Suprapubic skin (tissue), 4 donors: ENCODE measurements around the gene CACNG5.

Experiments
- CTCF ChIP-seq, 2 donors: fragments of 200-600 bp in 1 of 2; fragments of 450-650 bp in 1 of 2; sonication (generic) in 1 of 2; IDR thresholded peaks; one replicate each; pipeline ENCODE4 v1.5.1; 2016 to 2019; ENCODE audit warnings: antibody characterized with exemption in 2 of 2, mild to moderate bottlenecking in 1 of 2, moderate library complexity in 1 of 2
- EP300 ChIP-seq: sonication (generic); formaldehyde crosslinking; IDR thresholded peaks from one replicate; pipeline ENCODE4 v1.6.1; 2017; ENCODE audit warnings: antibody characterized with exemption
- POLR2A ChIP-seq, 2 donors: fragments of 450-650 bp; IDR thresholded peaks; one replicate each; pipeline ENCODE4 v1.6.1; 2017; ENCODE audit warnings: antibody characterized with exemption in 2 of 2, mild to moderate bottlenecking in 2 of 2, moderate library complexity in 2 of 2
- POLR2AphosphoS5 ChIP-seq, 3 donors: sonication (generic); formaldehyde crosslinking; IDR thresholded peaks; one replicate each; pipeline ENCODE4 v1.6.1; 2017; ENCODE audit warnings: antibody characterized with exemption in 3 of 3

- TF ChIP-seq CTCF (IDR thresholded peaks at IDR 0.05) (no peak), POLR2AphosphoS5 (IDR thresholded peaks at IDR 0.05) (no peak), EP300 (no peak), POLR2A (IDR thresholded peaks at IDR 0.05) (no peak)
Observed at GRCh38 chr17:66814570-66814969, 20.3 kb upstream of the CACNG5 start.
